A673 (cell line): Measurements from ENCODE around the gene MRFAP1.

Source experiments
- CTCF ChIP-seq: fragments of 300-800, 200-600 bp; sonication (generic); conservative IDR thresholded peaks from 2 replicates; pipeline ENCODE4 v1.5.1; 2017; ENCODE audit warnings: low read depth, mild to moderate bottlenecking, antibody characterized with exemption, low read length, moderate library complexity, mixed read lengths
- EZH2 ChIP-seq: fragments of 200-600 bp; sonication (generic); IDR thresholded peaks from 2 replicates; pipeline ENCODE4 v1.6.1; 2017; ENCODE audit warnings: borderline replicate concordance, low read depth, mild to moderate bottlenecking, mixed read lengths, antibody characterized with exemption, low read length; ENCODE audit not compliant: poor library complexity, severe bottlenecking

- TF ChIP-seq CTCF (no peak), EZH2 (no peak)
Measured at GRCh38 chr4:6658597-6659075, 18.2 kb downstream of the MRFAP1 start.
